GM12878 (cell line): ENCODE data around the gene LONRF2. TPM values are rescaled to one million over a fixed set of nuclear protein-coding genes. Genes with fewer than 3 reads are reported as not detected.

Source experiments
- ATAC-seq: fragments of 200-7000 bp; cut with Tn5 transposase; 3 replicates; pipeline ENCODE4 v1.9.1; 2020; ENCODE audit warnings: mild to moderate bottlenecking, moderate library complexity
- BruUV-seq: library from RNA; stranded (reverse); fragments of 400-500 nt; replicated peaks from 2 replicates; lab custom pipeline; 2021; lab: Mats Ljungman, UMichigan
- CTCF ChIA-PET: fragments of 300-600 bp; sonication (Branson Sonifier 250); formaldehyde crosslinking; extraction: SDS; loops from one replicate; lab custom pipeline; 2021; ENCODE audit warnings: inconsistent platforms; lab: Yijun Ruan, JAX
- POLR2A ChIA-PET: fragments of 350-600 bp; formaldehyde crosslinking; extraction: SDS; loops from one replicate; lab custom pipeline; 2021; ENCODE audit warnings: inconsistent platforms; lab: Charles Lee
- RAD21 ChIA-PET: fragments of 300-600 bp; sonication (Branson Sonifier 250); formaldehyde crosslinking; loops from one replicate; lab custom pipeline; 2023; ENCODE audit warnings: antibody characterized with exemption; ENCODE audit not compliant: unreplicated experiment; lab: Charles Lee
- SMC1A ChIA-PET: fragments of 300-600 bp; sonication (Branson Sonifier 250); formaldehyde crosslinking; loops from one replicate; lab custom pipeline; 2023; ENCODE audit not compliant: unreplicated experiment, uncharacterized antibody; lab: Charles Lee
- DNase-seq: peaks from one replicate; pipeline ENCODE4 v3.0.0-alpha.2; 2011; ENCODE audit warnings: low read depth, low spot score
- FAIRE-seq: peaks from 3 replicates; lab custom pipeline; 2011; peaks lifted over from hg19 to GRCh38; lab: Jason Lieb, UNC
- H2AFZ ChIP-seq: 2 replicates; pipeline ENCODE4 v1.6.0; 2011; ENCODE audit warnings: low read depth, low read length, control low read depth; ENCODE audit not compliant: control insufficient read depth
- H3K27ac ChIP-seq: 2 replicates; pipeline ENCODE4 v1.5.1; 2011; ENCODE audit warnings: control low read depth; ENCODE audit not compliant: control insufficient read depth, insufficient read depth
- H3K27me3 ChIP-seq, 2 experiments: replicated peaks in 1 of 2; 2 replicates each; pipeline versions ENCODE4 v1.6.0 to v1.6.1; 2011; ENCODE audit warnings: low read length in 1 of 2; ENCODE audit not compliant: control insufficient read depth in 2 of 2, insufficient read depth in 2 of 2
- H3K36me3 ChIP-seq, 2 experiments: 2 replicates each; pipeline ENCODE4 v1.5.1; 2011; ENCODE audit warnings: low read length in 1 of 2; ENCODE audit not compliant: control insufficient read depth in 2 of 2, insufficient read depth in 2 of 2
- H3K4me1 ChIP-seq: 2 replicates; pipeline ENCODE4 v1.6.1; 2011; ENCODE audit warnings: mild to moderate bottlenecking, low read length, moderate library complexity, mixed read lengths; ENCODE audit not compliant: control insufficient read depth, insufficient read depth
- H3K4me2 ChIP-seq: 2 replicates; pipeline ENCODE4 v1.6.0; 2011; ENCODE audit warnings: control low read depth; ENCODE audit not compliant: control insufficient read depth, insufficient read depth
- H3K4me3 ChIP-seq: fragments of 200-600 bp; sonication (generic); 2 replicates; pipeline ENCODE4 v1.5.1; 2016
- H3K79me2 ChIP-seq: 2 replicates; pipeline ENCODE4 v1.6.0; 2011; ENCODE audit warnings: low read length; ENCODE audit not compliant: control insufficient read depth, insufficient read depth
- H3K9ac ChIP-seq: 2 replicates; pipeline ENCODE4 v1.8.0; 2011; ENCODE audit warnings: low read length, control low read depth, mixed read lengths; ENCODE audit not compliant: control insufficient read depth, insufficient read depth
- H3K9me3 ChIP-seq: replicated peaks from 3 replicates; pipeline ENCODE4 v1.5.1; 2011; ENCODE audit warnings: mild to moderate bottlenecking, low read length; ENCODE audit not compliant: control insufficient read depth, insufficient read depth
- H4K20me1 ChIP-seq: 2 replicates; pipeline ENCODE4 v1.6.0; 2011; ENCODE audit not compliant: control insufficient read depth, insufficient read depth
- CREB1 ChIP-seq: IDR thresholded peaks from 2 replicates; pipeline ENCODE4 v1.6.1; 2012; ENCODE audit warnings: low read depth, mild to moderate bottlenecking, inconsistent platforms
- CREM ChIP-seq: IDR thresholded peaks from 2 replicates; pipeline ENCODE4 v1.6.1; 2014; ENCODE audit warnings: antibody characterized with exemption, low read depth
- EGR1 ChIP-seq, 2 experiments: IDR thresholded peaks; 1 replicate in 1 of 2; 2 replicates in 1 of 2; pipeline ENCODE4 v1.6.1; 2011 to 2012; ENCODE audit warnings: low read depth in 2 of 2, low read length in 2 of 2, borderline replicate concordance in 1 of 2, mild to moderate bottlenecking in 1 of 2, moderate library complexity in 1 of 2
- ETV6 ChIP-seq, 2 experiments: fragments of 450-650 bp in 1 of 2; IDR thresholded peaks in 1 of 2; conservative IDR thresholded peaks in 1 of 2; 2 replicates each; pipeline ENCODE4 v1.6.1; 2014; ENCODE audit warnings: antibody characterized with exemption in 1 of 2, borderline replicate concordance in 1 of 2, low read depth in 1 of 2, mild to moderate bottlenecking in 1 of 2, moderate library complexity in 1 of 2
- IKZF1 ChIP-seq: fragments of 450-650 bp; conservative IDR thresholded peaks from 2 replicates; pipeline ENCODE4 v1.6.1; 2017; ENCODE audit warnings: antibody characterized with exemption, mild to moderate bottlenecking
- IRF4 ChIP-seq: IDR thresholded peaks from 2 replicates; pipeline ENCODE4 v1.6.1; 2011; ENCODE audit warnings: low read depth, low read length
- KAT2A ChIP-seq: conservative IDR thresholded peaks from 2 replicates; pipeline ENCODE4 v1.6.1; 2011; ENCODE audit warnings: low read depth, low read length; ENCODE audit not compliant: control insufficient read depth
- MAX ChIP-seq: IDR thresholded peaks from 2 replicates; pipeline ENCODE4 v1.6.1; 2012; ENCODE audit warnings: low read depth, low read length, improper control_type of control experiment
- MXI1 ChIP-seq: fragments of 150-350 bp; IDR thresholded peaks from 2 replicates; pipeline ENCODE4 v1.6.1; 2011; ENCODE audit warnings: low read depth, mild to moderate bottlenecking, inconsistent platforms, low read length, improper control_type of control experiment
- MYB ChIP-seq: fragments of 150-350 bp; IDR thresholded peaks from 2 replicates; pipeline ENCODE4 v1.6.1; 2014; ENCODE audit warnings: mild to moderate bottlenecking, low read depth, low read length, borderline replicate concordance
- PML ChIP-seq: IDR thresholded peaks from 2 replicates; pipeline ENCODE4 v1.6.1; 2012; ENCODE audit warnings: low read length, inconsistent platforms
- POLR2AphosphoS2 ChIP-seq: IDR thresholded peaks from 2 replicates; pipeline ENCODE4 v1.6.1; 2011; ENCODE audit warnings: low read depth, mild to moderate bottlenecking, low read length, improper control_type of control experiment, moderate library complexity
- RFX5 ChIP-seq: IDR thresholded peaks from 2 replicates; pipeline ENCODE4 v1.6.1; 2011; ENCODE audit warnings: low read depth, low read length, improper control_type of control experiment
- TAF1 ChIP-seq: IDR thresholded peaks from 2 replicates; pipeline ENCODE4 v1.6.1; 2011; ENCODE audit warnings: mild to moderate bottlenecking, low read depth, low read length, borderline replicate concordance
- ZBTB11 ChIP-seq: fragments of 450-650 bp; formaldehyde crosslinking; IDR thresholded peaks from 2 replicates; pipeline ENCODE4 v1.5.0; 2022; ENCODE audit warnings: mild to moderate bottlenecking, missing genetic modification characterization
- ZBTB4 ChIP-seq: fragments of 450-650 bp; formaldehyde crosslinking; IDR thresholded peaks from 2 replicates; pipeline ENCODE4 v1.4.0; 2022; ENCODE audit warnings: mild to moderate bottlenecking, moderate library complexity
- WGBS: methylation state at CpG from one replicate; pipeline ENCODE4 v1.1.6; 2016; ENCODE audit warnings: low lambda C conversion rate; ENCODE audit not compliant: insufficient replicate concordance, insufficient coverage; ENCODE audit errors: missing lambda C conversion rate; 5-methylcytosine and 5-hydroxymethylcytosine counted together
- in situ Hi-C: fragments of 300-500 bp; cut with MboI; formaldehyde crosslinking; loops from 9 replicates; pipeline ENCODE4 v1.14.3; 2018; ENCODE audit warnings: mixed read lengths
- intact Hi-C: fragments of 100-400 bp; cut with micrococcal nuclease; formaldehyde crosslinking; loops from one replicate; pipeline ENCODE4 v1.14.2; 2022; ENCODE audit not compliant: unreplicated experiment
- polyA plus RNA-seq, 11 experiments: library from polyadenylated mRNA; depleted of rRNA in 4 of 11; unstranded in 6 of 11; stranded (reverse) in 5 of 11; fragments of >200 nt; fragmentation: Nextera tagmentation in 4 of 11; fragmentation: Illumina TruSeq in 1 of 11; extraction: Ambion mirVana in 4 of 11; extraction: Trizol in 1 of 11; gene quantifications; 1 replicate in 1 of 11; 2 replicates in 10 of 11; pipeline versions ENCODE4 v1.2.1 to v1.2.3, GENCODE V29; 2011 to 2016; ENCODE audit warnings: inconsistent platforms in 2 of 11, missing spikeins in 2 of 11, low read depth in 1 of 11
- total RNA-seq, 4 experiments: library from RNA; depleted of rRNA in 3 of 4; stranded (reverse); fragments of >200 nt in 3 of 4; fragmentation: Illumina TruSeq in 1 of 4; extraction: Trizol in 1 of 4; gene quantifications; 2 replicates each; pipeline versions ENCODE4 v1.2.1 to v1.2.3, GENCODE V29; 2013 to 2021

LONRF2 gene
- total and polyA plus RNA-seq, 10 of the 15 experiments (the other 5 are each of a cell fraction or from before 2014, with no cell fraction given), result under 0.01 to 0.04 (median 0.01) TPM; not detected in 4

- H3K9ac ChIP-seq, result no peak overlapping the region
- RAD21 ChIA-PET, result interaction anchor here (1.5 kb wide), 1 partner anchor 676 kb away, joined by 3 read pairs; no protein-coding TSS in a partner anchor
- TF ChIP-seq IKZF1 (no peak), CREB1 (no peak), ZBTB11 (CRISPR knock-in tag) (no peak), IRF4 (no peak), MXI1 (no peak), CREM (no peak), KAT2A (no peak), ZBTB4 (CRISPR knock-in tag) (no peak), PML (no peak), ETV6 (conservative IDR thresholded peaks at IDR 0.05 in 1 of 2, IDR thresholded peaks at IDR 0.05 in 1 of 2; ENCODE audit: borderline replicate concordance in 1 of 2, low read depth in 1 of 2) (no peak), EGR1 (IDR thresholded peaks at IDR 0.05; ENCODE audit: borderline replicate concordance in 1 of 2, low read depth in 2 of 2, low read length in 2 of 2) (no peak), TAF1 (no peak), MYB (no peak), RFX5 (no peak), MAX (no peak), POLR2AphosphoS2 (no peak)
Measured at GRCh38 chr2:100235581-100235980, 86.7 kb downstream of the LONRF2 start.

More at GRCh38 chr2:100235581-100235980, 86.7 kb downstream of the LONRF2 start:
- Histone ChIP-seq H3K27ac (no peak overlapping the region), H2AFZ (no peak overlapping the region), H3K36me3 (no peaks in the 10 kb centered on the region), H3K4me3 (no peak overlapping the region), H4K20me1 (no peaks in the 10 kb centered on the region), H3K9me3 (no peaks in the 10 kb centered on the region; the same call in 2 of the 3 replicates), H3K4me2 (peak overlapping the region; percentile 53), H3K27me3 (no peaks in the 10 kb centered on the region; a peak in 1 of 4 replicates), H3K79me2 (no peaks in the 10 kb centered on the region), H3K4me1 (peaks cover 15% of the 10 kb centered on the region)
- 34% methylated on average over 4 of the region's 4 CpGs for WGBS
- BruUV-seq, result no TSS peak
- intact Hi-C loops, result no loop called here
- ATAC-seq (no peak), FAIRE-seq (no peak), DNase-seq (no peak)
- ChIA-PET CTCF (no interaction called here), POLR2A (no interaction called here), SMC1A (no interaction called here)
- in situ Hi-C loops, result no loop called here
